ENCODE data around the gene SPDYE6.
A peak's percentile ranks its signal among the peaks of the same experiment; 100 is the strongest.
"Not testable (repeated sequence)": the region's sequence is repeated elsewhere in the genome, so short reads cannot be mapped to it uniquely, and the experiment has no call there.

SPDYE6 gene, protein sequence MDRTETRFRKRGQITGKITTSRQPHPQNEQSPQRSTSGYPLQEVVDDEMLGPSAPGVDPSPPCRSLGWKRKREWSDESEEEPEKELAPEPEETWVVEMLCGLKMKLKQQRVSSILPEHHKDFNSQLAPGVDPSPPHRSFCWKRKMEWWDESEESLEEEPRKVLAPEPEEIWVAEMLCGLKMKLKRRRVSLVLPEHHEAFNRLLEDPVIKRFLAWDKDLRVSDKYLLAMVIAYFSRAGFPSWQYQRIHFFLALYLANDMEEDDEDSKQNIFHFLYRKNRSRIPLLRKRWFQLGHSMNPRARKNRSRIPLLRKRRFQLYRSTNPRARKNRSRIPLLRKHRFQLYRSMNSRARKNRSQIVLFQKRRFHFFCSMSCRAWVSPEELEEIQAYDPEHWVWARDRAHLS

DNA sequence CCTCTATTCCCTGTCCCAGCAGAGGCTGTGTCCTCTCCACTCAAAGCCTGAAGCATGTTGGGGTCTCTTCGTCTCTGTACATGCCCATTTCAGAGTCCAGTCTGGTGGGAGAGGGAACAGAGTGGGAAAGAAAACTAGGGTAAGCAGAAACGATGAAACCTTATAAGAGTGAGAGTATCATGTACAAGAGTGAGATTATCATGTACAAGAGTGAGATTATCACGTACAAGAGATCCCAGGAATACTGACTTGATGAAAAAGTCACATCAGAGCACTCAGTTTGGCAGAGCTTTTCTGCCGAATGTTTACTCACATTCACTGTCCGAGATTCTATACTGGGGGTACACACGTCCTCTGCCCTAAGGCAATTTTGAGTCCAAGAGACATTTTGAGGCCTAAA, at the start of gene SPDYE6:
SPDYE6 (minus strand) TSS at position 101 of the 400 bp plus-strand sequence. CDS start 421 bp downstream, outside the sequence.
- not testable (repeated sequence) for DNase-seq (ENCODE audit: low read depth)

DNA sequence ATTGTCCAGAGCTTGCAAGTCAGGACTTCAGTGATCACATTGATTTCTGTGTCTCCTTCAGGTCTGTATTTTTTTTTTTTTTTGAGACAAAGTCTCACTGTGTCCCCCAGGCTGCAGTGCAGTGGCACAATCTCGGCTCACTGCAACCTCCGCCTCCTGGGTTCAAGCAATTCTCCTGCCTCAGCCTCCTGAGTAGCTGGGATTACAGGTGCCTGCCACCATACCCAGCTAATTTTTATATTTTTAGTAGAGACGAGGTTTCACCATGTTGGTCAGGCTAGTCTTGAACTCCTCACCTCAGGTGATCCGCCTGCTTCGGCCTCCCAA, 48.6 kb upstream of the SPDYE6 start:
- DNase-seq (ENCODE audit: low read depth), result not testable (repeated sequence)

- peak; percentile 31 for DNase-seq (ENCODE audit: low read depth)
These were observed 48.0 kb upstream of the SPDYE6 start for GRCh38 chr7:102404005-102404861.

- no peak for DNase-seq (ENCODE audit: low read depth)
These were observed 47.3 kb upstream of the SPDYE6 start for GRCh38 chr7:102403563-102403962.

DNA sequence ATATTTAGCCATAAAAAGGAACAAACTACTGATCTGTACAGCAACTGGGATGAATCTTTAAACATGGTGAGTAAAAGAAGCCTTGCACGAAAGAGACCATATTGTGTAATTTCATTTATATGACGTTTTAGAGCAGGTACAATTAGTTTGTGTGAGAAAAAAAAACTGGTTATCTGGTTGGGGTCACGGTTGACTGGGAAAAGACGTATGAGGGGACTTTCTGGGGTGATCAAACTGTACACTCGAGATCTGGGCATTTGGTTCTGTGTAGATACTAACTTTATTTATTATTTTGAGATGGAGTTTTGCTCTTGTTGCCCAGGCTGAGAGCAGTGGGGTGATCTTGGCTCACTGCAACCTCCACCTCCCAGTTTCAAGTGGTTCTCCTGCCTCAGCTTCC, 44.1 kb upstream of the SPDYE6 start:
- no peak for DNase-seq (ENCODE audit: low read depth)

GRCh38 chr7:102398543-102398942, 42.3 kb upstream of the SPDYE6 start:
- DNase-seq (ENCODE audit: low read depth), result no peak

- no peak for DNase-seq (ENCODE audit: low read depth)
These were observed 40.4 kb upstream of the SPDYE6 start for GRCh38 chr7:102396710-102397019.

DNA sequence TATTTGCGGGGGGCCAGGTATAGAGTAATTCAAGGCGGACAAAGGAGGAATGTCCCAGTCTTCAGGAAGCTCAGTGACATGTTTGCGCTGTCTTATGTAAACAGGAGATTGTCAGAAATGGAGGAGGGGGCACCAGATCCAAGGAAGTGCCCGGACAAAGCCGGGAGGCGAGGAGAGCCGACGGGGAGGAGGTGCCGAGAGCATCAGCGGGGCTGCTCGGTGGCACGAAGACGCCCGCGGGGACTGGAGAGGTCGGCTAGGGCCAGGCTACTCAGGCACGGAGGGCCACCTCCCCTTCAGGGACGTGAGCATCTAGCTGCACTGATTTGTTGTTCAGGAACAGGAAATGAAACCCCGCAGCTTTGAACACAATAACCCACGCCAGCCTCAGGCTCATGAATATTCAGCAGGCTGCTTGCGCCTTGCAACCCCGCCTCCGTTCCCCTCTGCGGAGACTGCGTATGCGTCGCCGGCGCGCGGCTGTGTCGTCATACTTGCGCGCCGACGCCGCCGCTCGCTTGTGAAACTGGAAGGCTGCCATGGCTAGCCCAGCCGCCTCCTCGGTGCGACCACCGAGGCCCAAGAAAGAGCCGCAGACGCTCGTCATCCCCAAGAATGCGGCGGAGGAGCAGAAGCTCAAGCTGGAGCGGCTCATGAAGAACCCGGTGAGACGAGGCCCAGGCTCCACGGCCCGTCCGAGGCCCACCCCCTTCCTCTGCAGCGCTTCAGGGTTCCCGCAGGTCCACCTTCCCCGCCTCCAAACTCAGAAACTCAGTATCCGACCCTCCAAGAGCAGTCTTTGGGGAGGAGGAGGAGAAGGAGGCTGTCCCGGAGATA, 39.8 kb upstream of the SPDYE6 start, which contains the start of gene PRKRIP1:
PRKRIP1 (plus strand) TSS at position 491 of the 837 bp plus-strand sequence; CDS start at position 540, 49 bp downstream.
- DNase-seq (ENCODE audit: low read depth), result peak; percentile 81

DNA sequence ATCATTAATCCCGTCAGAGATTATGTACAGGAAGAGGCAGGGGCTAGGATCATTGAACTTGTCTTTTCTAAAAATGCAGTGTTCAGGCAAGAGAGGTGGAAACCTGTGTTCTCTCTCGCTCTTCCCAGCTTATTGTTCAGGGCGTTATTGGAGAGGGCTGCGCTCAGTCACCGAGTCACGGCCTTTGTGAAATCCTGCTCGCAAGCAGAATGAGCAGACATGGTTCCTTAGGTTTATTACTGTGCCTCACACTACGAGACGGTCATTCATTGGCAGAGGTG, 39.3 kb upstream of the SPDYE6 start:
- DNase-seq (ENCODE audit: low read depth), result no peak

DNA sequence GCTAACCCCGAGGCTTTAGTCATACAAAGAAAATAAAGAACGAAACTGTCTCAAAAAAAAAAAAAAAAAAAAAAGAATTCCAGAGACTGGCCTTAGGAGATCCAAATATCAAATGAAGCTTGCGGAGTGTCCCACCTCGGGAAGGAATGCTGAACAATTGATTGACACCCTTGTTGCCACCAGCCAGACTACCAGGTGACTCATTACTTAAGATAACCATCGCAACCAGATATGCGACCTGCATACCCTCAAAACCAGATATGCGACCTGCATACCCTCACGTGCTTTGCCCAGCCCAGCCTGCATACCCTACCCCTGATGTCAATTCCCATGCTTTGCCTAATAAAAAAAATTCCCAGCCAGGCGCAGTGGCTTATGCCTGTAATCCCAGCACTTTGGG, 37.2 kb upstream of the SPDYE6 start:
- no peak for DNase-seq (ENCODE audit: low read depth)

DNA sequence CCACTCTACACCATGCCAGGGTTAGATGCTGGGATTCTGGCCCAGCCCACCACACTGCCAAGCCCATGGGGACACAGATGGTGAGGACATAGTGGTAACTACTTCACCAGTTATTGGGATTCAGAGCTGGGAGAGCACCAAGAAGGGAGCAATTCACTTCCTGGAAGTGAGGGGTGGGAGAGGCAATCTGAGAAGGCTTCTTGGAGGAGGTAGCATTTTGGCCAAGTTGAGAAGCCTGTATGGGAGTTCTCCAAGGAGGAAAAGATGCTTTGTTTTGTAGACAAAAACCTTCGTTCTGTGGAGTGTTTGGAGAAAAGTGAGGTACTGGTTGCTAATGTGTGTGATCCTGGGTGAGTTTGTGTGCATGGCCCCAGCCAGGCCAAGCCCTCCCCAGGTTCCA, 36.1 kb upstream of the SPDYE6 start:
- no peak for DNase-seq (ENCODE audit: low read depth)

GRCh38 chr7:102390697-102391484, 34.6 kb upstream of the SPDYE6 start:
- peak; percentile 41 for DNase-seq (ENCODE audit: low read depth)

DNA sequence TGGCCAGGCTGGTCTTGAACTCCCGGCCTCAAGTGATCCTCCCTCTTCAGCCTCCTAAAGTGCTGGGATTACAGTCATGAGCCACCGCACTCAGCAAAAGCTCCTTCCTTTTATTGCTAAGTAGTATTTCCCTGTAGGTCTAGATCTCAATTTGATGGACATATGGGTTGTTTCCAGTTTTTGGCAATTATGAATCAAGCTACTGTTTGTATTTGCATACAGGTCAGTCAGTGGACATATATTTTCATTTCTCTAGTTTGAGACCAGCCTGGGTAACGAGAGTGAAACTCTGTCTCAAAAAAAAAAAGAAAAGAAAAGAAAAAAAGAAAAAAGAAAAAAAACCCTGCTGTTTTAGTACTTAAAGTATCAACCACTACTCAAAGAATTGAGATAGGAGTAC, 33.6 kb upstream of the SPDYE6 start:
- DNase-seq (ENCODE audit: low read depth), result no peak

DNA sequence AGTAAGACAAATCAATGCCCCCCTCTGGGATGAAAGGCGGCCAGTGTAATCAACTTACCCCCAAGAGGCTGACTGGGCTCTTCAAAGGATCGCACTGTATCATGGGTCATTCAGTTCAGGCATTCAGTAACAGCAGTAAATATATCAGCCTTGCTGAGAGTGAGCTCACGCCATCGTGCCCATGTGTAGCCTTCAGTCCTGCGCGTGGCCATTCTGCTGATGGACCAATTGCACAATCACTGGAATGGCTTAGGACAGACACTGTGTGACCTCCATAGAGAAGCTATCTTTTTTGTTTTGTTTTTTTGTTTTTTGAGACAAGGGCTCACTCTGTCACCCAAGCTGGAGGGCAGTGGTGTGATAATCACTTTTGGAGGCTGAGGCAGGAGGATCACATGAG, 30.8 kb upstream of the SPDYE6 start:
- no peak for DNase-seq (ENCODE audit: low read depth)

- DNase-seq (ENCODE audit: low read depth), result not testable (repeated sequence)
These were observed 25.6 kb upstream of the SPDYE6 start for GRCh38 chr7:102381696-102382425.

DNA sequence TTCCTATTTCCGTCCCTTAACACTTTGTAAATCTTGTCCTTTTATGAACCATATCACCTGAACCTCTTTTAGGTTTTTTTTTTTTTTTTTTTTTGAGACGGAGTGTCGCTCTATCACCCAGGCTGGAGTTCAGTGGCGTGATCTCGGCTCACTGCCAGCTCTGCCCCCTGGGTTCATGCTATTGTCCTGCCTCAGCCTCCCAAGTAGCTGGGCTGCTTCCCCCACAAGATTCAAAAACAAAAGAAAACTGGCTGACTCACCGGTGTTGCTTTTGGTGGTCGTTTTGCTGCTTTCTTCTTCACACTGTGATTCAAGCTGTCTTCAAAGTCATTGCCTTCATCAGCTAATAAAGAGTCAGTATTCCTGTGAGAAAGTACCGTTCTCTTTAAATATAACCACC, 24.6 kb upstream of the SPDYE6 start:
- not testable (repeated sequence) for DNase-seq (ENCODE audit: low read depth)

- no peak for DNase-seq (ENCODE audit: low read depth)
These were observed 20.8 kb upstream of the SPDYE6 start for GRCh38 chr7:102376964-102377466.

- not testable (repeated sequence) for DNase-seq (ENCODE audit: low read depth)
These were observed 16.6 kb upstream of the SPDYE6 start for GRCh38 chr7:102372796-102373195.

DNA sequence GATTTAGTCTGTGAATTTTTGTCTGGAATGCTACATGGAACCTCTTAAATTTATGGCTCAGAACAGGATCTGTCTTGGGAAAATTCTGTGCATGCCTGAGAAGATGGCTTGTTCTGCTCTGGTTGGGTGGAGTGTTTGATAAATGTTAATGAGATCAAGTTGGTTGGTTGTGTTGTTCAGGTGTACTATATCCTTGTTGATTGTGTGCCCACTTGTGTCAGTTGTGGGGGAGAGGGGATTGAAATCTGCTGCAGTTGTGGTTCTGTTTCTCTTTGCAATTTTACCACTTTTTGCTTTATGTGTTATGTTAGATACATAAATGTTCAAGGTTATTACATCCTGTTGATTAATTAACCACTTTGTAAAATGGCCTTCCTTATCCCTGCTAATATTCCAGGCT, 13.8 kb upstream of the SPDYE6 start:
- DNase-seq (ENCODE audit: low read depth), result not testable (repeated sequence)

- DNase-seq (ENCODE audit: low read depth), result not testable (repeated sequence)
These were observed 9.1 kb upstream of the SPDYE6 start for GRCh38 chr7:102365390-102365789.

DNA sequence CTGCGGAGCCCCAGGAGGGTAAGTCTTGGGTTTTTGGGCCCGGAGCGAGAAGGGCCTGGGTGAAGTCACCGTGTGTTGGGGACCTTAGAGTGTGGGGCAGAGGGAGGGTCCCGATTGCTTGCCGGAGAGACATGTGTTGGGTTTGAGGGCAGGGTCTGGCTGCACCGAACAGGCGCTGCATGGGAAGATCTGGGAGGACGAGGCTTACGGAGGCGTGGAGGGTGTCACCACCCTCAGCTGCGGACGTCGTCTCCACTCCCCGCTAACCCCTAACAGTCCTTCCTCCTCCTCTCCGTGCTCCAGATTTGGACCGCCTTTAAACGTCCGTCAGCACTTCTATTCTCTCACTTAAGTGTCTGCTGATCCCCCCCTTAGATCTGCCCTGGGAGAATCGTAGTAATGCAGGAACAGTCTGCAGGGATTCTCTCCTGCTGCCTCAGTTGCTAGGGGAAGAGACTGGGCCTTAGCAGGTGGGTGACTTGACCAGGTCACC, 8.2 kb upstream of the SPDYE6 start:
- not testable (repeated sequence) for DNase-seq (ENCODE audit: low read depth)

All from GM04504 (cell line).